Measurements from ENCODE around the gene SYNGR1.
"Not testable (repeated sequence)": the region's sequence is repeated elsewhere in the genome, so short reads cannot be mapped to it uniquely, and the experiment has no call there.

Gene SYNGR1

GRCh38 chr22:39312410-39312809, 37.4 kb upstream of the SYNGR1 start:
- peak overlapping the region; percentile 100 for H3K27ac Mint-ChIP-seq
- peak overlapping the region; percentile 16 for H3K4me3 Mint-ChIP-seq
- ATAC-seq (no peak), DNase-seq (ENCODE audit: low spot score in 2 of 2) (no peak)
- no peaks in the 10 kb centered on the region for H3K9me3 Mint-ChIP-seq
- H3K4me1 Mint-ChIP-seq, result peaks cover 73% of the 10 kb centered on the region
- H3K36me3 Mint-ChIP-seq, result peaks cover 100% of the 10 kb centered on the region

GRCh38 chr22:39313258-39314001, 36.4 kb upstream of the SYNGR1 start:
- H3K9me3 Mint-ChIP-seq, result no peaks in the 10 kb centered on the region
- peaks cover 100% of the 10 kb centered on the region for H3K36me3 Mint-ChIP-seq
- DNase-seq (ENCODE audit: low spot score in 2 of 2) (no peak), ATAC-seq (no peak)
- H3K4me3 Mint-ChIP-seq, result peak overlapping the region; percentile 16
- peak overlapping the region; percentile 100 for H3K27ac Mint-ChIP-seq
- H3K4me1 Mint-ChIP-seq, result peaks cover 83% of the 10 kb centered on the region

- peak overlapping the region; percentile 100 for H3K4me3 Mint-ChIP-seq
- no peak for DNase-seq (ENCODE audit: low spot score in 2 of 2)
- peaks cover 100% of the 10 kb centered on the region for H3K36me3 Mint-ChIP-seq
- H3K4me1 Mint-ChIP-seq, result peaks cover 84% of the 10 kb centered on the region
- H3K9me3 Mint-ChIP-seq, result no peaks in the 10 kb centered on the region
- H3K27ac Mint-ChIP-seq, result peak overlapping the region; percentile 100
- ATAC-seq, result no peak
These were observed 35.4 kb upstream of the SYNGR1 start for GRCh38 chr22:39314251-39314971.

GRCh38 chr22:39315389-39315788, 34.4 kb upstream of the SYNGR1 start:
- Mint-ChIP-seq H3K4me3 (peak overlapping the region; percentile 100), H3K27ac (peak overlapping the region; percentile 100)

GRCh38 chr22:39316440-39317083, 33.2 kb upstream of the SYNGR1 start:
- ATAC-seq (peak; percentile 48), DNase-seq (ENCODE audit: low spot score in 2 of 2) (peak; percentile 69 to 87)
- peaks cover 80% of the 10 kb centered on the region for H3K4me1 Mint-ChIP-seq
- peak overlapping the region; percentile 100 for H3K4me3 Mint-ChIP-seq
- no peaks in the 10 kb centered on the region for H3K9me3 Mint-ChIP-seq
- H3K36me3 Mint-ChIP-seq, result peaks cover 91% of the 10 kb centered on the region
- peak overlapping the region; percentile 100 for H3K27ac Mint-ChIP-seq

More at GRCh38 chr22:39315389-39315788, 34.4 kb upstream of the SYNGR1 start:
- Mint-ChIP-seq H3K4me1 (peaks cover 84% of the 10 kb centered on the region), H3K9me3 (no peaks in the 10 kb centered on the region), H3K36me3 (peaks cover 100% of the 10 kb centered on the region)
- DNase-seq (ENCODE audit: low spot score in 2 of 2) (no peak), ATAC-seq (no peak)

- peak overlapping the region; percentile 100 for H3K4me3 Mint-ChIP-seq
These were observed 32.6 kb upstream of the SYNGR1 start for GRCh38 chr22:39317084-39317774.

GRCh38 chr22:39317775-39318506, 31.9 kb upstream of the SYNGR1 start:
- Mint-ChIP-seq H3K4me1 (peaks cover 71% of the 10 kb centered on the region), H3K27ac (peak overlapping the region; percentile 100), H3K4me3 (peak overlapping the region; percentile 100), H3K36me3 (peaks cover 78% of the 10 kb centered on the region), H3K9me3 (no peaks in the 10 kb centered on the region)
- ATAC-seq (no peak), DNase-seq (ENCODE audit: low spot score in 2 of 2) (no peak)

More at GRCh38 chr22:39317084-39317774, 32.6 kb upstream of the SYNGR1 start:
- Mint-ChIP-seq H3K9me3 (no peaks in the 10 kb centered on the region), H3K36me3 (peaks cover 85% of the 10 kb centered on the region), H3K27ac (peak overlapping the region; percentile 100), H3K4me1 (peaks cover 75% of the 10 kb centered on the region)
- DNase-seq (ENCODE audit: low spot score in 2 of 2) (peak in 1 of 2 donors; percentile 78), ATAC-seq (peak; percentile 44)

GRCh38 chr22:39318507-39319283, 31.1 kb upstream of the SYNGR1 start:
- Mint-ChIP-seq H3K9me3 (no peaks in the 10 kb centered on the region), H3K36me3 (peaks cover 70% of the 10 kb centered on the region), H3K4me3 (peak overlapping the region; percentile 100), H3K27ac (peak overlapping the region; percentile 100), H3K4me1 (peaks cover 63% of the 10 kb centered on the region)
- ATAC-seq, result no peak
- no peak for DNase-seq (ENCODE audit: low spot score in 2 of 2)

- H3K4me1 Mint-ChIP-seq, result peaks cover 59% of the 10 kb centered on the region
- peaks cover 62% of the 10 kb centered on the region for H3K36me3 Mint-ChIP-seq
- H3K27ac Mint-ChIP-seq, result peak within 1 kb of the TSS; percentile 100
- peak within 1 kb of the TSS; percentile 100 for H3K4me3 Mint-ChIP-seq
- DNase-seq (ENCODE audit: low spot score in 2 of 2) (peak; percentile 98 to 100), ATAC-seq (peak; percentile 86)
- no peaks in the 10 kb centered on the region for H3K9me3 Mint-ChIP-seq
These were observed 30.3 kb upstream of the SYNGR1 start, which contains the start of gene RPL3 for GRCh38 chr22:39319284-39320022. RPL3 (minus strand) TSS chr22:39319623; CDS start chr22:39319597, 26 bp downstream.

- Mint-ChIP-seq H3K36me3 (peaks cover 51% of the 10 kb centered on the region), H3K4me3 (peak overlapping the region; percentile 100), H3K27ac (peak overlapping the region; percentile 100), H3K4me1 (peaks cover 48% of the 10 kb centered on the region)
- not testable (repeated sequence) for DNase-seq (ENCODE audit: low spot score in 2 of 2); ATAC-seq; H3K9me3 Mint-ChIP-seq
These were observed 29.2 kb upstream of the SYNGR1 start for GRCh38 chr22:39320616-39321029.

GRCh38 chr22:39325392-39325932, 24.3 kb upstream of the SYNGR1 start:
- Mint-ChIP-seq H3K36me3 (peaks cover 2% of the 10 kb centered on the region), H3K4me3 (no peak overlapping the region), H3K27ac (peak overlapping the region; percentile 68), H3K9me3 (no peaks in the 10 kb centered on the region), H3K4me1 (peaks cover 9% of the 10 kb centered on the region)
- ATAC-seq, result no peak
- no peak for DNase-seq (ENCODE audit: low spot score in 2 of 2)

- peaks cover 12% of the 10 kb centered on the region for H3K4me1 Mint-ChIP-seq
- no peak overlapping the region for H3K27ac Mint-ChIP-seq
- DNase-seq (ENCODE audit: low spot score in 2 of 2) (no peak), ATAC-seq (peak; percentile 8)
- H3K4me3 Mint-ChIP-seq, result no peak overlapping the region
- no peaks in the 10 kb centered on the region for H3K9me3 Mint-ChIP-seq
- H3K36me3 Mint-ChIP-seq, result no peaks in the 10 kb centered on the region
These were observed 21.6 kb upstream of the SYNGR1 start for GRCh38 chr22:39327995-39328754.

Measured in stimulated activated effector memory CD8-positive, alpha-beta T cell treated with anti-CD3 and anti-CD28 coated beads, Interleukin-12 subunit alpha, Interleukin-12 subunit beta, amount 100 ng/mL, for 72 hours (primary cell).